ENCODE measurements around the gene PSMD7. TPM values are rescaled to one million over a fixed set of nuclear protein-coding genes. Genes with fewer than 3 reads are reported as not detected.

PSMD7 gene
- total and polyA plus RNA-seq, 2 donors (not counting 1 experiment from before 2014, with no cell fraction given) = 65.9 to 196 TPM

- Histone ChIP-seq H3K4me3 (replicated peaks in 1 of 4; ENCODE audit: control extremely low read depth in 1 of 4, insufficient read depth in 1 of 4, low read depth in 3 of 4, low read length in 4 of 4) (no peak overlapping the region), H3K27me3 (ENCODE audit: control insufficient read depth, insufficient read depth, low read length) (no peaks in the 10 kb centered on the region), H3K27ac (ENCODE audit: insufficient read depth, low read length) (no peak overlapping the region), H3K36me3 (ENCODE audit: control insufficient read depth, insufficient read depth, low read length) (no peaks in the 10 kb centered on the region), H3K9ac (ENCODE audit: insufficient read depth, low read length) (no peak overlapping the region), H3K4me2 (ENCODE audit: extremely low read depth, insufficient read depth, low read length) (no peak overlapping the region), H3K9me3 (ENCODE audit: control insufficient read depth, insufficient read depth, low read depth, low read length) (no peaks in the 10 kb centered on the region), H3K4me1 (ENCODE audit: control insufficient read depth, extremely low read depth, insufficient read depth, low read length) (no peaks in the 10 kb centered on the region), H2AFZ (ENCODE audit: low read length) (no peak overlapping the region), H4K20me1 (ENCODE audit: control insufficient read depth, extremely low read depth, insufficient read depth, low read length) (no peaks in the 10 kb centered on the region), H3K79me2 (ENCODE audit: control insufficient read depth, insufficient read depth, low read length) (no peaks in the 10 kb centered on the region)
- no peak for TF ChIP-seq CTCF (conservative IDR thresholded peaks at IDR 0.05 in 1 of 2, IDR thresholded peaks at IDR 0.05 in 1 of 2; ENCODE audit: low read depth in 1 of 2, low read length in 2 of 2)
- no peak for TF ChIP-seq EZH2 (IDR thresholded peaks at IDR 0.05; ENCODE audit: low read length, missing control alignments)
- DNase-seq (ENCODE audit: low read depth in 2 of 2) = peak in 1 of 2 donors; percentile 39
These were observed 35.5 kb upstream of the PSMD7 start for GRCh38 chr16:74261068-74261467.

- DNase-seq (ENCODE audit: low read depth in 2 of 2) = no peak
- TF ChIP-seq CTCF (conservative IDR thresholded peaks at IDR 0.05 in 1 of 2, IDR thresholded peaks at IDR 0.05 in 1 of 2; ENCODE audit: low read depth in 1 of 2, low read length in 2 of 2) (no peak), EZH2 (IDR thresholded peaks at IDR 0.05; ENCODE audit: low read length, missing control alignments) (no peak)
- Histone ChIP-seq H3K27ac (ENCODE audit: insufficient read depth, low read length) (no peak overlapping the region), H3K4me3 (replicated peaks in 1 of 4; ENCODE audit: control extremely low read depth in 1 of 4, insufficient read depth in 1 of 4, low read depth in 3 of 4, low read length in 4 of 4) (no peak overlapping the region), H2AFZ (ENCODE audit: low read length) (no peak overlapping the region), H3K9ac (ENCODE audit: insufficient read depth, low read length) (no peak overlapping the region), H3K4me1 (ENCODE audit: control insufficient read depth, extremely low read depth, insufficient read depth, low read length) (no peaks in the 10 kb centered on the region), H3K36me3 (ENCODE audit: control insufficient read depth, insufficient read depth, low read length) (no peaks in the 10 kb centered on the region), H3K4me2 (ENCODE audit: extremely low read depth, insufficient read depth, low read length) (no peak overlapping the region), H3K27me3 (ENCODE audit: control insufficient read depth, insufficient read depth, low read length) (peaks cover 4% of the 10 kb centered on the region), H3K9me3 (ENCODE audit: control insufficient read depth, insufficient read depth, low read depth, low read length) (no peaks in the 10 kb centered on the region), H3K79me2 (ENCODE audit: control insufficient read depth, insufficient read depth, low read length) (no peaks in the 10 kb centered on the region), H4K20me1 (ENCODE audit: control insufficient read depth, extremely low read depth, insufficient read depth, low read length) (no peaks in the 10 kb centered on the region)
These were observed 31.8 kb upstream of the PSMD7 start for GRCh38 chr16:74264811-74265210.

- Histone ChIP-seq H3K4me1 (ENCODE audit: control insufficient read depth, extremely low read depth, insufficient read depth, low read length) (no peaks in the 10 kb centered on the region), H2AFZ (ENCODE audit: low read length) (no peak overlapping the region), H3K79me2 (ENCODE audit: control insufficient read depth, insufficient read depth, low read length) (no peaks in the 10 kb centered on the region), H3K27me3 (ENCODE audit: control insufficient read depth, insufficient read depth, low read length) (peaks cover 4% of the 10 kb centered on the region), H3K4me3 (replicated peaks in 1 of 4; ENCODE audit: control extremely low read depth in 1 of 4, insufficient read depth in 1 of 4, low read depth in 3 of 4, low read length in 4 of 4) (no peak overlapping the region), H3K9me3 (ENCODE audit: control insufficient read depth, insufficient read depth, low read depth, low read length) (no peaks in the 10 kb centered on the region), H3K9ac (ENCODE audit: insufficient read depth, low read length) (no peak overlapping the region), H3K27ac (ENCODE audit: insufficient read depth, low read length) (no peak overlapping the region), H3K36me3 (ENCODE audit: control insufficient read depth, insufficient read depth, low read length) (no peaks in the 10 kb centered on the region), H3K4me2 (ENCODE audit: extremely low read depth, insufficient read depth, low read length) (no peak overlapping the region), H4K20me1 (ENCODE audit: control insufficient read depth, extremely low read depth, insufficient read depth, low read length) (no peaks in the 10 kb centered on the region)
- TF ChIP-seq CTCF (conservative IDR thresholded peaks at IDR 0.05 in 1 of 2, IDR thresholded peaks at IDR 0.05 in 1 of 2; ENCODE audit: low read depth in 1 of 2, low read length in 2 of 2) (no peak), EZH2 (IDR thresholded peaks at IDR 0.05; ENCODE audit: low read length, missing control alignments) (no peak)
- no peak for DNase-seq (ENCODE audit: low read depth in 2 of 2)
These were observed 28.2 kb upstream of the PSMD7 start for GRCh38 chr16:74268372-74268782.
